ENCODE measurements around the gene CPS1. TPM values are rescaled to one million over a fixed set of nuclear protein-coding genes. Genes with fewer than 3 reads are reported as not detected.

The CPS1 gene
- total RNA-seq, 1 experiment from 2014 or later: 0.62 TPM

GRCh38 chr2:210562502-210563080 is 6.2 kb downstream of the CPS1 start:
- no TSS peak for BruUV-seq (replicated peaks)
- Histone ChIP-seq H3K4me3 (ENCODE audit: low read depth, low read length, poor library complexity, severe bottlenecking) (no peak overlapping the region), H3K4me1 (ENCODE audit: insufficient read depth, low read length, poor library complexity, severe bottlenecking) (no peaks in the 10 kb centered on the region), H3K9me3 (ENCODE audit: low read depth, low read length, poor library complexity, severe bottlenecking) (no peaks in the 10 kb centered on the region), H3K27ac (ENCODE audit: low read depth, low read length, poor library complexity, severe bottlenecking) (no peak overlapping the region), H3K36me3 (ENCODE audit: insufficient read depth, low read length, poor library complexity, severe bottlenecking) (no peaks in the 10 kb centered on the region), H3K27me3 (replicated peaks; ENCODE audit: insufficient read depth, low read depth, low read length, poor library complexity) (no peaks in the 10 kb centered on the region)
- ChIA-PET POLR2A (ENCODE audit: low non-redundant PET) (no interaction called here), CTCF (interaction anchor here (0.6 kb wide), 1 partner anchor 19 kb away, joined by 4 read pairs; no protein-coding TSS in a partner anchor)
- intact Hi-C loops (cut with micrococcal nuclease; ENCODE audit: unreplicated experiment): no loop called here
- no peak for DNase-seq (ENCODE audit: low spot score)
- TF ChIP-seq CTCF (conservative IDR thresholded peaks at IDR 0.05; ENCODE audit: low read depth, low read length): no peak
- TF ChIP-seq EZH2 (IDR thresholded peaks at IDR 0.05; ENCODE audit: borderline replicate concordance, low read depth, low read length, poor library complexity, severe bottlenecking): no peak

GRCh38 chr2:210567279-210567678 is 10.9 kb downstream of the CPS1 start:
- TF ChIP-seq EZH2 (IDR thresholded peaks at IDR 0.05; ENCODE audit: borderline replicate concordance, low read depth, low read length, poor library complexity, severe bottlenecking) (no peak), CTCF (conservative IDR thresholded peaks at IDR 0.05; ENCODE audit: low read depth, low read length) (no peak)
- ChIA-PET CTCF (no interaction called here), POLR2A (ENCODE audit: low non-redundant PET) (no interaction called here)
- no peak for DNase-seq (ENCODE audit: low spot score)
- no peaks in the 10 kb centered on the region for H3K36me3 ChIP-seq (ENCODE audit: insufficient read depth, low read length, poor library complexity, severe bottlenecking)
- no peaks in the 10 kb centered on the region for H3K4me1 ChIP-seq (ENCODE audit: insufficient read depth, low read length, poor library complexity, severe bottlenecking)
- no peaks in the 10 kb centered on the region for H3K27me3 ChIP-seq (replicated peaks; ENCODE audit: insufficient read depth, low read depth, low read length, poor library complexity)
- H3K9me3 ChIP-seq (ENCODE audit: low read depth, low read length, poor library complexity, severe bottlenecking): no peaks in the 10 kb centered on the region
- no peak overlapping the region for H3K4me3 ChIP-seq (ENCODE audit: low read depth, low read length, poor library complexity, severe bottlenecking)
- no TSS peak for BruUV-seq (replicated peaks)
- intact Hi-C loops (cut with micrococcal nuclease; ENCODE audit: unreplicated experiment): no loop called here
- no peak overlapping the region for H3K27ac ChIP-seq (ENCODE audit: low read depth, low read length, poor library complexity, severe bottlenecking)

- no peak for TF ChIP-seq CTCF (conservative IDR thresholded peaks at IDR 0.05; ENCODE audit: low read depth, low read length)
- no peak for TF ChIP-seq EZH2 (IDR thresholded peaks at IDR 0.05; ENCODE audit: borderline replicate concordance, low read depth, low read length, poor library complexity, severe bottlenecking)
- Histone ChIP-seq H3K4me1 (ENCODE audit: insufficient read depth, low read length, poor library complexity, severe bottlenecking) (no peaks in the 10 kb centered on the region), H3K27me3 (replicated peaks; ENCODE audit: insufficient read depth, low read depth, low read length, poor library complexity) (no peaks in the 10 kb centered on the region), H3K27ac (ENCODE audit: low read depth, low read length, poor library complexity, severe bottlenecking) (no peak overlapping the region), H3K9me3 (ENCODE audit: low read depth, low read length, poor library complexity, severe bottlenecking) (no peaks in the 10 kb centered on the region), H3K36me3 (ENCODE audit: insufficient read depth, low read length, poor library complexity, severe bottlenecking) (no peaks in the 10 kb centered on the region), H3K4me3 (ENCODE audit: low read depth, low read length, poor library complexity, severe bottlenecking) (no peak overlapping the region)
- no peak for DNase-seq (ENCODE audit: low spot score)
- ChIA-PET POLR2A (ENCODE audit: low non-redundant PET) (no interaction called here), CTCF (no interaction called here)
- BruUV-seq (replicated peaks): no TSS peak
- intact Hi-C loops (cut with micrococcal nuclease; ENCODE audit: unreplicated experiment): no loop called here
Measured at GRCh38 chr2:210568108-210568507, 11.7 kb downstream of the CPS1 start.

Measured in A673 (cell line).